ENCODE measurements around the gene VTI1A. TPM values are rescaled to one million over a fixed set of nuclear protein-coding genes. Genes with fewer than 3 reads are reported as not detected.

VTI1A gene
- total and polyA plus RNA-seq, 9 of the 15 experiments (the other 6 are each of a cell fraction or from before 2014, with no cell fraction given): 9.3 to 21.4 (median 16.0) TPM

- TF ChIP-seq, protein P1, sequence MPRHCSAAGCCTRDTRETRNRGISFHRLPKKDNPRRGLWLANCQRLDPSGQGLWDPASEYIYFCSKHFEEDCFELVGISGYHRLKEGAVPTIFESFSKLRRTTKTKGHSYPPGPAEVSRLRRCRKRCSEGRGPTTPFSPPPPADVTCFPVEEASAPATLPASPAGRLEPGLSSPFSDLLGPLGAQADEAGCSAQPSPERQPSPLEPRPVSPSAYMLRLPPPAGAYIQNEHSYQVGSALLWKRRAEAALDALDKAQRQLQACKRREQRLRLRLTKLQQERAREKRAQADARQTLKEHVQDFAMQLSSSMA (CRISPR knock-in tag; IDR thresholded peaks at IDR 0.05): peak; percentile 30; the same call in 1 of the 2 replicates
- TF ChIP-seq MAX (CRISPR knock-in tag; IDR thresholded peaks at IDR 0.05): peak; percentile 34; the same call in 1 of the 2 replicates
- TF ChIP-seq TRIM25 (IDR thresholded peaks at IDR 0.05; ENCODE audit: borderline replicate concordance): no peak
- no peak for TF ChIP-seq PHTF2 (CRISPR knock-in tag; IDR thresholded peaks at IDR 0.05)
- TF ChIP-seq TAF1 (IDR thresholded peaks at IDR 0.05; ENCODE audit: control insufficient read depth, extremely low read depth, insufficient read depth, low read length, severe bottlenecking): peak; percentile 75
- no peak for TF ChIP-seq U2AF1 (optimal IDR thresholded peaks at IDR 0.05; ENCODE audit: low read depth, low read length)
- TF ChIP-seq THAP12 (CRISPR knock-in tag; IDR thresholded peaks at IDR 0.05): no peak
- TF ChIP-seq, protein P2, sequence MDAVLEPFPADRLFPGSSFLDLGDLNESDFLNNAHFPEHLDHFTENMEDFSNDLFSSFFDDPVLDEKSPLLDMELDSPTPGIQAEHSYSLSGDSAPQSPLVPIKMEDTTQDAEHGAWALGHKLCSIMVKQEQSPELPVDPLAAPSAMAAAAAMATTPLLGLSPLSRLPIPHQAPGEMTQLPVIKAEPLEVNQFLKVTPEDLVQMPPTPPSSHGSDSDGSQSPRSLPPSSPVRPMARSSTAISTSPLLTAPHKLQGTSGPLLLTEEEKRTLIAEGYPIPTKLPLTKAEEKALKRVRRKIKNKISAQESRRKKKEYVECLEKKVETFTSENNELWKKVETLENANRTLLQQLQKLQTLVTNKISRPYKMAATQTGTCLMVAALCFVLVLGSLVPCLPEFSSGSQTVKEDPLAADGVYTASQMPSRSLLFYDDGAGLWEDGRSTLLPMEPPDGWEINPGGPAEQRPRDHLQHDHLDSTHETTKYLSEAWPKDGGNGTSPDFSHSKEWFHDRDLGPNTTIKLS (IDR thresholded peaks at IDR 0.05; ENCODE audit: borderline replicate concordance, low read depth): no peak
- no peak for TF ChIP-seq SMAD2 (IDR thresholded peaks at IDR 0.05; ENCODE audit: low read depth, low read length)
- no peak for TF ChIP-seq ZNF79 (CRISPR knock-in tag; IDR thresholded peaks at IDR 0.05; ENCODE audit: low read depth)
- TF ChIP-seq, protein P3, sequence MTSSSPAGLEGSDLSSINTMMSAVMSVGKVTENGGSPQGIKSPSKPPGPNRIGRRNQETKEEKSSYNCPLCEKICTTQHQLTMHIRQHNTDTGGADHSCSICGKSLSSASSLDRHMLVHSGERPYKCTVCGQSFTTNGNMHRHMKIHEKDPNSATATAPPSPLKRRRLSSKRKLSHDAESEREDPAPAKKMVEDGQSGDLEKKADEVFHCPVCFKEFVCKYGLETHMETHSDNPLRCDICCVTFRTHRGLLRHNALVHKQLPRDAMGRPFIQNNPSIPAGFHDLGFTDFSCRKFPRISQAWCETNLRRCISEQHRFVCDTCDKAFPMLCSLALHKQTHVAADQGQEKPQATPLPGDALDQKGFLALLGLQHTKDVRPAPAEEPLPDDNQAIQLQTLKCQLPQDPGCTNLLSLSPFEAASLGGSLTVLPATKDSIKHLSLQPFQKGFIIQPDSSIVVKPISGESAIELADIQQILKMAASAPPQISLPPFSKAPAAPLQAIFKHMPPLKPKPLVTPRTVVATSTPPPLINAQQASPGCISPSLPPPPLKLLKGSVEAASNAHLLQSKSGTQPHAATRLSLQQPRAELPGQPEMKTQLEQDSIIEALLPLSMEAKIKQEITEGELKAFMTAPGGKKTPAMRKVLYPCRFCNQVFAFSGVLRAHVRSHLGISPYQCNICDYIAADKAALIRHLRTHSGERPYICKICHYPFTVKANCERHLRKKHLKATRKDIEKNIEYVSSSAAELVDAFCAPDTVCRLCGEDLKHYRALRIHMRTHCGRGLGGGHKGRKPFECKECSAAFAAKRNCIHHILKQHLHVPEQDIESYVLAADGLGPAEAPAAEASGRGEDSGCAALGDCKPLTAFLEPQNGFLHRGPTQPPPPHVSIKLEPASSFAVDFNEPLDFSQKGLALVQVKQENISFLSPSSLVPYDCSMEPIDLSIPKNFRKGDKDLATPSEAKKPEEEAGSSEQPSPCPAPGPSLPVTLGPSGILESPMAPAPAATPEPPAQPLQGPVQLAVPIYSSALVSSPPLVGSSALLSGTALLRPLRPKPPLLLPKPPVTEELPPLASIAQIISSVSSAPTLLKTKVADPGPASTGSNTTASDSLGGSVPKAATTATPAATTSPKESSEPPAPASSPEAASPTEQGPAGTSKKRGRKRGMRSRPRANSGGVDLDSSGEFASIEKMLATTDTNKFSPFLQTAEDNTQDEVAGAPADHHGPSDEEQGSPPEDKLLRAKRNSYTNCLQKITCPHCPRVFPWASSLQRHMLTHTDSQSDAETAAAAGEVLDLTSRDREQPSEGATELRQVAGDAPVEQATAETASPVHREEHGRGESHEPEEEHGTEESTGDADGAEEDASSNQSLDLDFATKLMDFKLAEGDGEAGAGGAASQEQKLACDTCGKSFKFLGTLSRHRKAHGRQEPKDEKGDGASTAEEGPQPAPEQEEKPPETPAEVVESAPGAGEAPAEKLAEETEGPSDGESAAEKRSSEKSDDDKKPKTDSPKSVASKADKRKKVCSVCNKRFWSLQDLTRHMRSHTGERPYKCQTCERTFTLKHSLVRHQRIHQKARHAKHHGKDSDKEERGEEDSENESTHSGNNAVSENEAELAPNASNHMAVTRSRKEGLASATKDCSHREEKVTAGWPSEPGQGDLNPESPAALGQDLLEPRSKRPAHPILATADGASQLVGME (CRISPR knock-in tag; IDR thresholded peaks at IDR 0.05): no peak
- TF ChIP-seq ZBTB7A (IDR thresholded peaks at IDR 0.05; ENCODE audit: borderline replicate concordance, control insufficient read depth, low read depth, low read length): peak; percentile 24; the same call in 1 of the 2 replicates
- no peak for TF ChIP-seq RAD51 (IDR thresholded peaks at IDR 0.05; ENCODE audit: borderline replicate concordance, low read depth)
Observed at GRCh38 chr10:112446855-112447619, at the start of gene VTI1A, which contains the start of gene ZDHHC6 (continued).

Measured in K562 (cell line).